Measurements from ENCODE around the gene NSD1.

NSD1 gene

GRCh38 chr5:177133096-177133852 is at the start of gene NSD1:
Gene NSD1, plus strand, starts transcription at chr5:177133773. Its CDS starts 1,331 bp downstream, at chr5:177135104.
- DNase-seq, result peak; percentile 91

- DNase-seq, result no peak
Observed at GRCh38 chr5:177084175-177084574, 49.4 kb upstream of the NSD1 start.

GRCh38 chr5:177085985-177086653 is 47.5 kb upstream of the NSD1 start:
- DNase-seq, result no peak

- peak; percentile 48 for DNase-seq
Observed at GRCh38 chr5:177086654-177087397, 46.7 kb upstream of the NSD1 start, which contains the start of gene FGFR4. Gene FGFR4, plus strand, starts transcription at chr5:177086915. Its CDS starts 2,688 bp downstream, at chr5:177089603.

- no peak for DNase-seq
Observed at GRCh38 chr5:177087398-177088005, 46.1 kb upstream of the NSD1 start.

- DNase-seq, result no peak
Observed at GRCh38 chr5:177089127-177089526, 44.4 kb upstream of the NSD1 start.

GRCh38 chr5:177089825-177090641 is 43.5 kb upstream of the NSD1 start:
- no peak for DNase-seq

- no peak for DNase-seq
Observed at GRCh38 chr5:177090813-177091212, 42.8 kb upstream of the NSD1 start.

- no peak for DNase-seq
Observed at GRCh38 chr5:177091232-177091631, 42.3 kb upstream of the NSD1 start.

GRCh38 chr5:177092178-177093081 is 41.1 kb upstream of the NSD1 start:
- no peak for DNase-seq

GRCh38 chr5:177093082-177093712 is 40.4 kb upstream of the NSD1 start:
- no peak for DNase-seq

GRCh38 chr5:177093803-177094202 is 39.8 kb upstream of the NSD1 start:
- no peak for DNase-seq

GRCh38 chr5:177094224-177095087 is 39.1 kb upstream of the NSD1 start:
- DNase-seq, result no peak

GRCh38 chr5:177095088-177095669 is 38.4 kb upstream of the NSD1 start:
- DNase-seq, result no peak

- DNase-seq, result no peak
Observed at GRCh38 chr5:177096162-177097015, 37.2 kb upstream of the NSD1 start.

- no peak for DNase-seq
Observed at GRCh38 chr5:177097016-177097985, 36.3 kb upstream of the NSD1 start.

- no peak for DNase-seq
Observed at GRCh38 chr5:177098120-177098469, 35.5 kb upstream of the NSD1 start.
